Measurements from ENCODE around the gene CD207.

The CD207 gene

GRCh38 chr2:70790136-70790828 lies 45.3 kb downstream of the CD207 start, which contains the start of gene FIGLA:
Gene FIGLA (minus strand): TSS chr2:70790643. CDS start chr2:70790638, 5 bp downstream.
- no peak for DNase-seq

GRCh38 chr2:70789304-70790135 lies 46.1 kb downstream of the CD207 start:
- DNase-seq = peak; percentile 56

- peak; percentile 39 for DNase-seq
These were observed 50.3 kb downstream of the CD207 start for GRCh38 chr2:70785137-70785911.

GRCh38 chr2:70784320-70784719 lies 51.3 kb downstream of the CD207 start:
- no peak for DNase-seq

All from DMS79 treated with DMSO at 0.1 percent for 48 hours (cell line).